KMS-11 (cell line): ENCODE measurements around the gene CCDC158.
A peak's percentile ranks its signal among the peaks of the same experiment; 100 is the strongest.

Experiments
- H2AFZ ChIP-seq: fragments of 200-600 bp; sonication (generic); 2 replicates; pipeline ENCODE4 v1.6.1; 2016; ENCODE audit warnings: antibody characterized with exemption, mixed run types, low read depth
- H3K27ac ChIP-seq: fragments of 200-600 bp; sonication (generic); 2 replicates; pipeline ENCODE4 v1.6.1; 2016; ENCODE audit warnings: mild to moderate bottlenecking, mixed run types
- H3K27me3 ChIP-seq: fragments of 200-600 bp; sonication (generic); 2 replicates; pipeline ENCODE4 v1.6.1; 2017; ENCODE audit warnings: mild to moderate bottlenecking, low read depth, mixed run types, moderate library complexity; ENCODE audit not compliant: insufficient read depth
- H3K36me3 ChIP-seq: fragments of 200-600 bp; sonication (generic); 2 replicates; pipeline ENCODE4 v1.6.1; 2017; ENCODE audit warnings: mild to moderate bottlenecking, mixed run types; ENCODE audit not compliant: insufficient read depth
- H3K4me1 ChIP-seq: fragments of 200-600 bp; sonication (generic); 2 replicates; pipeline ENCODE4 v1.6.1; 2016; ENCODE audit warnings: mild to moderate bottlenecking, low read depth, mixed run types; ENCODE audit not compliant: poor library complexity, severe bottlenecking
- H3K4me2 ChIP-seq: fragments of 200-600 bp; sonication (generic); 2 replicates; pipeline ENCODE4 v1.7.0; 2016; ENCODE audit warnings: mild to moderate bottlenecking, mixed run types
- H3K4me3 ChIP-seq: fragments of 200-600 bp; sonication (generic); IDR thresholded peaks from 2 replicates; pipeline ENCODE4 v1.6.1; 2017; ENCODE audit warnings: low read depth, low read length, mixed read lengths; ENCODE audit not compliant: insufficient read depth
- H3K79me2 ChIP-seq: fragments of 200-600 bp; sonication (generic); 2 replicates; pipeline ENCODE4 v1.6.1; 2016; ENCODE audit warnings: low read depth, mixed run types; ENCODE audit not compliant: insufficient read depth
- H3K9ac ChIP-seq: fragments of 200-600 bp; sonication (generic); 2 replicates; pipeline ENCODE4 v1.6.1; 2016; ENCODE audit warnings: mild to moderate bottlenecking, mixed run types
- H4K20me1 ChIP-seq: fragments of 200-600 bp; sonication (generic); 2 replicates; pipeline ENCODE4 v1.6.1; 2016; ENCODE audit warnings: mild to moderate bottlenecking, mixed run types; ENCODE audit not compliant: insufficient read depth
- TF ChIP-seq, protein P1 (sequence below): fragments of 200-600 bp; sonication (generic); conservative IDR thresholded peaks from 2 replicates; pipeline ENCODE4 v1.6.1; 2017; ENCODE audit warnings: low read depth, mild to moderate bottlenecking, antibody characterized with exemption, low read length, moderate library complexity, mixed read lengths

The CCDC158 gene

DNA sequence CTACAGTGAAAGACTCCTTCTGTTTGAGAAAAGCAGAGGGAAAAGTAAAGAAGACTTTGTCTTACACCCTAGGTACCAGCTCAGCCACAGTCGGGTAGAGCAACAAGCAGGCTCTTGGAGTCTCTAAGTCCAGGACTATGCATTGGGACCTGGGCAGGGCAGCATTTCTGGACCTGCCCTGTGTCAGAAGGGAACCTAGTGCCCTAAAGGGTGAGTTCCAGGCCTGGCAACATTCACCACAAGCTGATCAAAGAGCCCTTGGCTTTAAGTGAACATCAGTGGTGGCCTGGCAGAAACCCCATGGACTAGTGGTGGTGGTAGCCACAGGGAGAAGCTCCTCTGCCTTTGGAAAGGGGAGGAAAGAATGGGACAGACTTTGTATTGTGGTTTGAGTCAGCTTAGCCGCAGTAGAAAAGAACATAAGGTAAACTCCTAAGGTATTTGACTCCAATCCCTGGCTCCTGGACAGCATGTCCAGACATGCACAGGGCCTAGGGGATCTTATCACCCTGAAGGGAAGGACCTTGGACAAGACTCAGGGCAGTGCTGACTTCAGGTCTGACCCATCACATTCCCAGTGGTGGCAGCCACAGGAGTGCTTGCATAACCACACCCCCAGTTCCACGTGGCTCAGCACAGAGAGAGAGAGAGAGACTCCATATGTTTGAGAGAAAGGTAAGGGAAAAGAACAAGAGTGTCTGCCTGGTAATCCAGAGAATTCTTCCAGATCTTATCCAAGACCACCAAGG lies 32.6 kb downstream of the CCDC158 start:
- TF ChIP-seq, protein P1, sequence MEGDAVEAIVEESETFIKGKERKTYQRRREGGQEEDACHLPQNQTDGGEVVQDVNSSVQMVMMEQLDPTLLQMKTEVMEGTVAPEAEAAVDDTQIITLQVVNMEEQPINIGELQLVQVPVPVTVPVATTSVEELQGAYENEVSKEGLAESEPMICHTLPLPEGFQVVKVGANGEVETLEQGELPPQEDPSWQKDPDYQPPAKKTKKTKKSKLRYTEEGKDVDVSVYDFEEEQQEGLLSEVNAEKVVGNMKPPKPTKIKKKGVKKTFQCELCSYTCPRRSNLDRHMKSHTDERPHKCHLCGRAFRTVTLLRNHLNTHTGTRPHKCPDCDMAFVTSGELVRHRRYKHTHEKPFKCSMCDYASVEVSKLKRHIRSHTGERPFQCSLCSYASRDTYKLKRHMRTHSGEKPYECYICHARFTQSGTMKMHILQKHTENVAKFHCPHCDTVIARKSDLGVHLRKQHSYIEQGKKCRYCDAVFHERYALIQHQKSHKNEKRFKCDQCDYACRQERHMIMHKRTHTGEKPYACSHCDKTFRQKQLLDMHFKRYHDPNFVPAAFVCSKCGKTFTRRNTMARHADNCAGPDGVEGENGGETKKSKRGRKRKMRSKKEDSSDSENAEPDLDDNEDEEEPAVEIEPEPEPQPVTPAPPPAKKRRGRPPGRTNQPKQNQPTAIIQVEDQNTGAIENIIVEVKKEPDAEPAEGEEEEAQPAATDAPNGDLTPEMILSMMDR: no peak
- H3K9ac ChIP-seq: no peak overlapping the region
- no peak overlapping the region for H3K4me2 ChIP-seq
- H3K79me2 ChIP-seq: no peaks in the 10 kb centered on the region
- no peaks in the 10 kb centered on the region for H4K20me1 ChIP-seq
- no peaks in the 10 kb centered on the region for H3K27me3 ChIP-seq
- no peak overlapping the region for H3K4me3 ChIP-seq
- H3K27ac ChIP-seq: no peak overlapping the region
- no peaks in the 10 kb centered on the region for H3K36me3 ChIP-seq
- H2AFZ ChIP-seq: no peak overlapping the region
- peaks cover 16% of the 10 kb centered on the region for H3K4me1 ChIP-seq

DNA sequence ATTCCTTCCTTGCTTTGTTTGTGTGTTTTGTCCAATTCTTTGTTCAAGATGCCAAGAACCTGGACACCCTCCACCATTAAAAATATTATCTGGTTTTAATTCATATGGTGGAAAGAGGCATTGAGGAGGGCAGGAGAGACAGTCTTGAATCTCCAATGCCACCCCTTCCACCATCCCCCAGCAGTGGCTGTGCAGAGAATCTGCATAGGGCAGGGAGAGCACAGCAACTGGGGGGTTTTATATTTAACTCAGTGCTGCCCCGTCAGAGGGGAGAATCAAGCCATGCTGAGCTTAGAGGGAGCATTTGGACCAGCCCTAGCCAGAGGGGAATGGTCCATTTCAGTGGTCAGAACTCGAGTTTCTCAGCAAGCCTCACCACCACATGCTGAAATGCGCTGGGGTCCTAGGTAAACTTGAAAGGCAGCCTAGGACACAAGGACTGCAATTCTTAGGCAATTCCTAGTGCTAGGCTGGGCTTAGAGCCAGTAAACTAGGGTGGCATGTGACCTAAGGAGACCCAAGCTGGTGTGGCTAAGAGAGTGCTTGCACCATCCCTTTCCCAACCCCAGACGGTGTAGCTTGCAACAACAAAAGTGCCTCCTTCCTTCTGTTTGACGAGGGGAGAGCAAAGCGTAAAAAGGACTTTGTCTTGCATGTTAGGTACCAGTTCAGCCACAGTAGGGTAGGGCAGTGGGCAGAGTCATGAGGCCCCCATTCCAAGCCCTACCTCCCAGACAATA lies 34.2 kb downstream of the CCDC158 start:
- Histone ChIP-seq H3K27me3 (no peaks in the 10 kb centered on the region), H3K9ac (no peak overlapping the region), H2AFZ (no peak overlapping the region), H3K27ac (no peak overlapping the region), H4K20me1 (no peaks in the 10 kb centered on the region), H3K36me3 (no peaks in the 10 kb centered on the region), H3K4me2 (no peak overlapping the region), H3K79me2 (no peaks in the 10 kb centered on the region), H3K4me3 (no peak overlapping the region), H3K4me1 (peaks cover 29% of the 10 kb centered on the region)
- TF ChIP-seq, protein P1: no peak

DNA sequence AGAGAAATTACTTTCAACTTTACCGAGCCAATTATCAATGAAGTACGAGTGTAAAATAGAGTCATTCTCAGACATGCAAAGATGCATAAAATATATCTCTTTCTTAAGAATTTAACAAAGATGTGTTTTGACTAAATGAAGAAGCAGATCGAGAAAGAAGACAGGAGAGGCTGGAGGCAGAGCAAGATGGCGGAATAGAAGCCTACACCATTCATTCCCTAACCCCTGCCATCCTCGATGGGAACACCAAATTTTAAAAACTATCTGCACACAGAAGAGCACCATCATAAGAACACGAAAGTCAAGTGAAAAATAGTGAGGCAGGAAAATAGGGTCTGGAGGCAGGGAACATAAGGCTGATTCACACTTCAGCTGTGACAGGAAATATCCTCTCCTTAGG lies 35.0 kb downstream of the CCDC158 start:
- TF ChIP-seq, protein P1: no peak
- no peaks in the 10 kb centered on the region for H4K20me1 ChIP-seq
- H3K4me1 ChIP-seq: peaks cover 29% of the 10 kb centered on the region
- no peaks in the 10 kb centered on the region for H3K27me3 ChIP-seq
- no peaks in the 10 kb centered on the region for H3K36me3 ChIP-seq
- no peak overlapping the region for H3K4me2 ChIP-seq
- H3K9ac ChIP-seq: no peak overlapping the region
- H2AFZ ChIP-seq: no peak overlapping the region
- no peak overlapping the region for H3K27ac ChIP-seq
- H3K79me2 ChIP-seq: no peaks in the 10 kb centered on the region
- H3K4me3 ChIP-seq: no peak overlapping the region

DNA sequence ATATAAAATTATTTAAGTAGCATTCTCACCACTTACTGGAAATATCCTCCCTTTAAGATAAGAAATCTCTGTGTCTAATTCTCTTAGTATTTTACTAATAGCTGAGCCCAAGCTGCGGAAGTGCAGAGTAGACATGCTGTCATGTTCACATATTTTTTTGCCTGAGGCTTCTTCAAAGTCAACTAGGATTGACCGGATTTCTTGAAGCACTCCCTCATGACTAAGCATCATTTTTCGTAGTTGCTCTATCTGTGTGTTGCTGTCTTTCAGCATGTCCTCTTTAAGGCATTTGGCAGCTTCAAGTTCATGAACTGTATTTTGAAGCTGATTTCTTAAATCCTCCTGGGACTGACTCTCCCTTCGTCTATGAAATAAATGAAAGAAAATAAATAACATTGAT lies 36.9 kb downstream of the CCDC158 start:
- Histone ChIP-seq H2AFZ (no peak overlapping the region), H3K27ac (no peak overlapping the region), H3K9ac (no peak overlapping the region), H3K4me1 (peaks cover 29% of the 10 kb centered on the region), H3K4me3 (no peak overlapping the region), H3K4me2 (peak overlapping the region; percentile 41), H3K36me3 (no peaks in the 10 kb centered on the region), H3K27me3 (no peaks in the 10 kb centered on the region), H3K79me2 (no peaks in the 10 kb centered on the region), H4K20me1 (no peaks in the 10 kb centered on the region)
- TF ChIP-seq, protein P1: no peak
